Jurkat, Clone E6-1 (cell line): ENCODE results near the gene BAIAP2.

Experiments used
- DNase-seq: peaks from one replicate; pipeline ENCODE4 v3.0.0-alpha.2; 2011; ENCODE audit warnings: low read depth, low spot score
- H3K4me3 ChIP-seq: 2 replicates; pipeline ENCODE4 v1.5.1; 2011; ENCODE audit warnings: mild to moderate bottlenecking, low read length, control low read depth, moderate library complexity

BAIAP2 gene

DNA sequence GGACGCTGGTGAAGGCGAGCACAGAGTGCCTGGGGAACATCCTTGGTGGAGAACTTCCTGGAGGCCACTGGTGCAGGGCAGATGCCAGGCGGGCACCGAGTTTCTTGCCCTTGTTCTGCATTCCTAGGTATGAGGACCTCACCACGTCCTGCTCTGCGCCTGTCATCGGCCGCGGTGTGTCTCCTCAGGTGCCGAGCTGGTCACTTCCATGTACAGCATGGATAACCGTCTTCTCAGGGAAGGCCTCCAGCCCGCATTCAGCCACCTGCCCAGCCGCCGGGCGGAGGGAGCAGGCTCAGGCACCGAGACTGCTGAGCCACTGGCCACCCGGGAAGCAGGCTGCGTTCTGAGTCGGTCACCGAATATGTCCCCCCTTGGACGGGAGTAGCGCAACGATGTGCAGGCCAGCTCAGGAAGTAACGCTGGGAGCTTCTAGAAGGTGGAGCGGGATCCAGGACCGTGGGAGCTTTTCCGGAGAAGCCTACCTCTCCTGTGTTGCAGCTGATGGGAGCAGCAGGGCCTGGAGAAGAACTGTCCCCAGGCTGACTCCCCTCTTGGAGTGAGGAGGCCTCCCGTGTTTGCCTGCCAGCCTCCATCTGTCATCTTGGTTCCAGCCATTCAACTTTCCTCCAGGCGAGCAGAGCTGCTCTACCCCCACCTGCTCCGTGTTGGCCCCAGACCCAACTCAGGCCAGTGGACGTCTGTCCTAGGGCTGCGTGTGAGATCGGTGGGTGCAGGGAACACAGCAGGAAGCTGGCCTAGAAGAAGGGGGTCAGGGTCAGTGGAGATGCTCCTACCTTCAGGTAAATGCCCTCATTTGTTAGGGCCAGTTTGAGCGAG, 2.1 kb upstream of the BAIAP2 start:
- no peak overlapping the region for H3K4me3 ChIP-seq
- no peak for DNase-seq

DNA sequence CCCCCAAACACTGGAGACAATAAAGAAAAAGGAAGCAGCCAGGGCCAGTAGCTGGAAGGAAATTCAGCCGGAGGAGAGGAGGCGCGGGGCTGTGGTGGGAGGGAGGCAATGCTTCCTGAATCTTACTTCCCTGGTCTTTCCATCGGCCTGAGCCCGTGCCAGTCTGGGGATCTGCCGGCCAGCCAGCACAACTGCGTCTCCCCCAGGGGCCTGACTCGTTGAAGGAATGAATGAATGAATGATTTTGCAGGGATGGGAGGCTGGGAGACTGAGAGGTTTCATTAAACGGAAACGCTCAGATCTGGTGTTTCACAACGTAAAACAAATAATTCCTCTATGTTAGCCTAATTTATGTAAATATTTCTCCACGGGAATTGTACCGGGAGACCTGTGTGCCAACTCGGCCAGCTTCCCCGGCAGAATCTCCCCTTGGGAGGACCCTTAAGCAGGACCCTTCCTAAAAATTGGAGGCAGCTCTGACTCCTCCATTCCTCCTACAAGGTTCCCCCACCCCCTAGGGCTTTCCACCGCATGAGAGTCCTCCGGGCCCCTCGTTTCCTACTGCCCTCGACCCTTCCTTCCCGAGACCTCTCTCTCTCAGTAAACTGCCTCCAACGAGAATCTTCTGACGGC, 1.3 kb upstream of the BAIAP2 start:
- DNase-seq = no peak
- H3K4me3 ChIP-seq = peak overlapping the region; percentile 59

DNA sequence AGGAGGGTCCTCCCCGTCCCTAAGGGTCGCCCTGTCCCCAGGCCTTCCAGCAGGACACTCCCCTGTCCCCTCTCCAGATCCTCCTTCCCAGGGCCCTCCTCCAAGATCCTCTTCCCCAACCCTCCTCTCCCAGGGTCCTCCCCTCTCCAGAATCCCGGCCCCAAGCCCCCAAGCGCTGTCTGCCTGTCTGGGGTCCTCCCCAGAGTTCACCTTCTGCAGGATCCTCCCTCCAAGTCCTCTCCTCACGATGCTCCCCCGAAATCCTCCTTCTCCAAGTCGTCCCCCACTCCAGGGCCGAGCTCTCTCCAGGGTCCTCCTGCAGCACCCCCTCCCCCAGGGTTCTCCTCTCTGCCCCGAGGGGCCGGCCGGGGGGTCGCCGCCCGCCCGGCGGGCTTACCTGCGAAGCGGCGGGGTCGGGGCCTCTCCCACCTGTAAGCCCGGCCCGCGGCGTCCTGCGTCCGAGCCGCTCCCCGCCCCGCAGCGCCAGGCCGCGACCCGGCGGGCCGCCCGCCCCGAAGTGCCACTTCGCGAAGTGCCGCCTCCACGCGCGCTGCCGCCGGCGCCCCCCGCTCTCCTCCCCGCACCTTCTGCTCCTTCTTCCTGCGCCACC, 678 bp upstream of the BAIAP2 start:
- DNase-seq = no peak
- H3K4me3 ChIP-seq = peak overlapping the region; percentile 59

DNA sequence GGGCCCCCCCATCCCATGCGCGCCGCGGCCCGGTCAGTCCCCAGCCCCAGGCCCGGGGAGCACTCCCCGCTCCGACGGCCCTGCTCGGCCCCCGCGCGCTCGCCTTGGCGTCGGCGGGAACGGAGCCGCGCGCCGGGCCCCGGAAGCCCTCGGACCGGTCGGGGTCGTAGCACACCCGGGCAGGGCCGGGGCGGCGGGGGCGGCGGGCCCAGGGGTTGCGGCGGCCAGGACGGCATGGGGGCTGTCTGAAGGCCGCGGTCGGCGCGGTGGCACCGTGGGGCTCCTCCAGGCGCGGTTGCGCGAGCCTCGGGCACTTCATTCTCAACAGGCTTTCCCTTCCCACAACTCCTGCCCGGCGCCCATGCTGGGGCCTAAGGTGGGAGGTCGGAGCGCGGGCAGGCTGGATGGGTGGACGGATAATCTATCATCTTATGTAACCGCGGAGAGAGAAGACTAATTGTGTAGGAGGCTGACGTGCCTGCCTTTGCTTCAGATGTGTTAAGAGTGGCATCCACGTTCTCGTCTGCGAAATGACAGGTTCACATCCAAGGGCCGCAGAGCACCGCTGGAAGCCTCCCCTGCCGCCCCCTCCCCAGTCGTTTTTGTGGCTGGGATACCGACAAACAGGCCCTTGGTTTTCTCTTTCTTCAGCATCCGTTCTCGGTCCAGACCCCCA, 708 bp downstream of the BAIAP2 start:
- H3K4me3 ChIP-seq = no peak overlapping the region
- DNase-seq = no peak

DNA sequence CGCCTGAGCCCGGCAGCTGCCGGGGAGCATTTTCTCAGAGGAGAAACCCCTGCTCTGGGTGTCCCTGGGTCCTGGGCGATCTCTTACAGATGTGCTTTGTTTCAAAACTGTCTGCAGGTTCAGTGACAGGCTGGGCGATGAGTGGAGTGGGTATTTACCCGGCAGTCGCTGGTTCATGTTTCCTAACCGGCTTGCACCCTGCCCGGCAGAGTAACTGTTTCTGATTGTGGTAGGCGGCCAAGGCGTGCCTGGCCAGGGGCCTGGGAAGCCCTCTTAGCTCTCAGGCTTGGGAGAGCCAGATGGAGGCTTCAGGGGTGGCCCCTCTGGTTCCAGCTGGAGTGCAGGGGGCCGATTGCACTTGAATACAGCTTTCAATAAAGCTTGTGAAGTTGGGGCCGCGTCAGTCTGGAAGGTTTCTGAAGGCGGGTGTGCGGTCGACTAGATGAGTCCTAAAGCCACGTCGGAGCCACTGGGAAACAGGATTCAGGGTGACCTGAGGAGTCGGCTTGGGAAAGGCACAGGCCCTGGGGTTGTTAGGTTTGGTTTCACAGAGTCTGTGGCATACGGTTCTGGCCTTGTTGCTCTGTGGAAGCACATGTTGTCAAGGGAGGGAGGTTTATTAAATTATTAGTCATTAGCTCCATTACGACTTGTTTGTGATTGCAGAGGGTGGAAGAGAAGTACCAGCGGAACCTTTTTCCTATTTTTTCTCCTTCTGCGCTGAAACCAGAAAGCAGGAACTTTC, 1.4 kb downstream of the BAIAP2 start:
- no peak for DNase-seq
- no peak overlapping the region for H3K4me3 ChIP-seq

DNA sequence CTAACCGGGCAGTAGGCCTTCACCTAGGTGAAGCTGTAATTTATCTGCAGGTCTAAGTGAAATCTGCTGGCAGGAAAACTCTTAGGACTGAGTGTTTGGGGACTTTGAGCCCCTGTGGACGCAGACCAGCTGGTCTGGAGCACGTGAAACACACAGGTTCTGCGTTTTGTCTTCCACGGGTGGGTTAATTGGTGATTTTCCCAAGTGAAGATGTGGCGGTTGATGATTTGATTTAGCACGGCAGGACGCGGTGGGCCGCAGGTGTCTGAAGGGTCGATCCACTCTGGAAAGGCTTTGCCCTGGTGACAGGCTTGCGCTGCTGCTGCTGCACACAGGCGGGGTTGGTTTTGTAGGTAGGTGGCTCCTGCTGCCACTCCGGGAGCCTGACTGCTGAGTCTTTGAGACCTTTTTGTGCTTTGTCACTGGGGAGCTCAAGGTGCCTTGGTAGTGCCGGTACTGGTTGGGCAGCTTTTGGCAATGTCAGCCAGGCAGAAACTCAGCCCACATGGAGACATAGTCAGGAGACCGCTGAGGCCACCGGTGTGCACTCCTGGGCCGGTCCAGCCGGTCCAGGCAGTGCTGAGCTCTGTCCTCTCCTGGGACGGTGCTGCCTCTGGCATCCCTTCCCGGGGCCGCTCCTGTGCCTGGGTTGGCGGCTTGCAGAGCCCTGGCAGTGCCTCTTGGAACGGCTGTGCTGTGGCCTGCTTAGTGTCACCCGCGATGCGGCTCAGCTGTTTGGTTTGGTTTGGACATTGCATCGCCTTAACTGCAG, 2.3 kb downstream of the BAIAP2 start:
- no peak overlapping the region for H3K4me3 ChIP-seq
- no peak for DNase-seq

DNA sequence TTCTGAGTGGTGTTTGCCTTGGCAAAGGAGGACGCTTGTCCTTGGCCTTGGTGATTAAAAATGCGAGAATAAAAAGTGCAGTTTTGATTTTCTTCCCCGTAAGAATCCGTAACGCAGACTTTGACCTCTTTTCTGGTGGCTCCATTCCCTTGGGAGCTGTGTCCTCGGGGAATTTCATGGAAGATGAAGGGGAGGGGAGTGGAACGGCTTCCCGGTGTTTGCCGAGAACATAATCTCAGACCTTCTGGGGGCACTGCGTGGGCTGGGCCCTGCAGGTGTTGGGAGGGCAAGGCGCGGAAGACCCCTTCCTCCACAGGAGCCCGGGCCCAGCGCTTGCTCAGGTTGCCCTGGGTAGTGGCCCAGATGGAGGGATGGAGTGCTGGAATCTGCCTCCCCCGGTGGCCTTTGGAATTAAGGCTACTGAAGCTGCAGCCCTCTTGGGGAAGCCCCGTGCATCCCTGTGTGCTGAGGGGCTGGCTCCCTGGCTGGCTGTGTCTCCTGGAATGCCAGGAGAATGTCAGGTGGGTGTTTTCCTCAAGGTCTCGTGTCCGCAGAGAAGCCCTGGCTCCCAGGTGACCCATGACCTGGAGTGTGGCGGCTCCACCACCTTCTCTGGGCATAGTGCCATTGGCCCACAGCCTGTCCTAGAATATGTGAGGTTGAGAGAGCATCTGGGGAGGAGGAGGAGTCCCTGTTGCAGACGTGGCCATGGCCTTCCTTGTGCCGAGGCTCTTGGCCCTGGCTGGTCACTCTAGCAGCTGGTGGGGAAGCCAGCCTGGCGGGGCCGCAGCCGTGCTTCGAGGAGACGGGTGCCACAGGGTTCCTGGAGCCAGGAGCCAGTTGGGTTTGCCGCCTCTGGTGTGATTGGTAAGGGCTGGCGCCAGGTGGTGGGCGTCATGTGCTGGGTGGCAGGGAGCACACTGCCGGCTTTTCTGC, 3.1 kb downstream of the BAIAP2 start:
- DNase-seq = no peak
- H3K4me3 ChIP-seq = no peak overlapping the region

DNA sequence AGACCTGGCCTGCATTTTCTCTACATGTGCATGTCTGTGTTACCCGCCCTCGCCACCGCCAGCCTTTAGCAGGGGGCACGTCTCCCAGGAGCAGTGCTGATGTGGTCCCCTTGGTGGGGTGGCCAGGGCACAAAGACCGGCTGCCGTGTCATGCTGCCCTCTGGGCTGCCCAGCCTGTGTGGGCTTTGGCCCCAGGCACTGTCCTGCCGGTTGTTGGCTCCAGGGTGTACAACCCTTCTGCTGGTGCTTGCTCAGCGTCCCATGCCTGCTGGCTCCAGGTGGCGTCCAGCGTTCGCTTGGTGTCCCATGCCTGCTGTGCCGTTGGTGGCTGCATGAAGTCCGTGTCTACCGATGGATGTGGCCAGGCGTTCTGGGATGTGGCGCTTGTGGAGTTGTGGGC, 4.1 kb downstream of the BAIAP2 start:
- H3K4me3 ChIP-seq = no peak overlapping the region
- DNase-seq = no peak

DNA sequence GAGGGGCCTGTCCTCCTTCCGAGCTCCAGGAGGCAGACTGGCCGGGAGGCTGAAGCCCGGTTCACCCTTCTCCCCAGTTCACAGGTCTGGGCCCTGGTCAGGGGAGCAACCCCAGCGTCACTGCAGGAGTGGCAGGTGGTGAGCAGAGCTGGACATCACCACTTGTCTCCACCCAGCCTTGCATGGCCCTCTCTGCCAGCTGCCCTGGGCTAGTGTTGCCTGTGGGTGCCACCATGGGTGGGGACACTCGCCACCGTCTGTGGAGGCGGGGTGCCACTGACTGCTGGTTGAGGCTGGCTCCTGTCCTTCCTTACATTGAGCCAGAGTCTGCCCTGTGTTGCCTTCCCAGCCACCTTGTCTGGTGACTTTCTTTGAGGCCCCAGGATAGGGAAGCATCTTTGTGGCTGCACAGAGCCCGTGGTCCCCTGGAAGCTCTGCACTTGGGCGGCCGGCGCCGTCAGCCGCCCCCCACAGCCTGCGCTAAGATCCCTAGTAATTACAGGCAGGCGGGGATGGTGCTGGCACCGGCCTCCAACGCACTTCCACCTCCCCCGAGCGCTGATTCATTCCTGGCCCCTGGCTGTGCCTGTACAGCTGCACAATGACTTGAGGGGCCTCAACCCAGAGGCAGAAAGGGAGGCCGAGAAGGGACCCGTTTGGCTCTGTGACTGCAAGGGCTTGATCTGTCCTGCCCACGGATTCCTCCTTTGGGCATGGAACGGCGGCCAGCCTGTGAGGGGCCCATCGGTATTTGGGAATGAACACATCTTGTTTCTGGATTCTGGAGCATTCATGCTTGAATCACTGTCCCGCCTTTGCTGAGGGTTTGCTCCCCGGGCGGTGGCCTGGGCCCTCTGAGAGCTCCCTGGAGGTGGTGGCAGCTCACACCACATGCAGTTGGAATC, 5.2 kb downstream of the BAIAP2 start:
- no peak for DNase-seq
- H3K4me3 ChIP-seq = no peak overlapping the region

DNA sequence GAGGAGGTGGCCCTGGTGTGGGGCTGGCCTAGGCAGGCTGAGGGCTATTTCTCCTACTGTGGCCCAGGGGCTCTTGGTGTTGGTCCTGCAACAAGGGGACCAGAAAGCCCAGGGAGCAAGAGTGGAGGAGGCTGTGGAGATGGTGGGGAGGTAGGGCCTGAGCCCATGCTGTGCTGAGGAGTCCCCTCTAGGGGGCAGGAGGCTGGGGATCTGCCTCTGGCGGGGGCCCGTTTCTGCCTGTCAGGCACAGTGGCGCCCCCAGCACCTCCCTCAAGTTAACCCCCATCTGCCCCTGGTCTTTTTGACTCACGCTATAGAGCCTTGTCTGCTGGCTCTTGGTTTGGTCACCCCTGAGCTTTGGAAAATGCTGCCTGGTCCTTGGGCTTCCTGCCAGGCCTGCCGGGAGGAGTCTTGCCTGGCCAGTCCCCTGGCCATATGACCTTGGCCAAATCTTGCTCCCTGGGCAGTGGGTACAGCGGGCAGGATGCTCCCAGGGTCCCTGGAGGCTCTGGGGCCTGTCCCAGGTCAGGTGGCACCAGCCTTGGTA, 5.9 kb downstream of the BAIAP2 start:
- peak; percentile 21 for DNase-seq
- H3K4me3 ChIP-seq = no peak overlapping the region

DNA sequence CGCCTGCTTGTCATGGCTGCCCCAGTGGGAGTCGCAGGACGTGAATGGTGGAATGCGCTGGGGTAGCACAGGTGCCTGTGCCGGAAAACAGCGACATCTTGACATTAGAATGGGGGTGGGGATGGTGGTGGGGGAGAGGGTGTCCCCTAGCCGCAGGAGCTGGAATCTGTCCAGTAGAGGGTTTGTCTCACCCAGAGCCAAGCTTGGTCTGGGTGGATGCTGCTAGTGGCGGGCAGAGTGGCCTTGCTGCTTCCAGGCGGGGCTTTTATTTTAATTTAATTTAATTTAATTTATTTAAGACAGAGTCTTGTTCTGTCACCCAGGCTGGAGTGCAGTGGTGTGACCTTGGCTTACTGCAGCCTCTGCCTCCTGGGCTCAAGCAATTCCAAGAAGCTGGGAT, 7.7 kb downstream of the BAIAP2 start:
- no peak for DNase-seq
- H3K4me3 ChIP-seq = no peak overlapping the region

DNA sequence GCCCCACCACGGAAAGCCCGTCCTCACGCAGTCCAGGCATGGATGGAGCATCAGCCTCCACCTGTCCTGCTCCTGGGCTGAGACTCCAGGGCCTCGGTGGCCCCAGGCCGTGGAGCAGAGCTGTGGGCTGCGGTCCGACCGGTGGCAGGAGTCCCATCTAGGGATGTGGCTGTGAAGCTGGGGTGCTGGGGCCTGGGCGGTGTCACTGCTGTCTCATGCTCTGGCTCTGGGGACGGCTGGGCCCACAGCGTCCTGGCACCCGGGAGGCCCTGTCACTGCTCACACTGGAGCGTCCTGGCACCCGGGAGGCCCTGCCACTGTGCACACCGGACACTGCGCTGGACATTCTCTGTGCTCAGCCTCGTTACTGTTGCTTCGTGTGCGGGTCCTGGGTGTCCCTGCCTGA, 8.4 kb downstream of the BAIAP2 start:
- DNase-seq = no peak
- H3K4me3 ChIP-seq = no peak overlapping the region

DNA sequence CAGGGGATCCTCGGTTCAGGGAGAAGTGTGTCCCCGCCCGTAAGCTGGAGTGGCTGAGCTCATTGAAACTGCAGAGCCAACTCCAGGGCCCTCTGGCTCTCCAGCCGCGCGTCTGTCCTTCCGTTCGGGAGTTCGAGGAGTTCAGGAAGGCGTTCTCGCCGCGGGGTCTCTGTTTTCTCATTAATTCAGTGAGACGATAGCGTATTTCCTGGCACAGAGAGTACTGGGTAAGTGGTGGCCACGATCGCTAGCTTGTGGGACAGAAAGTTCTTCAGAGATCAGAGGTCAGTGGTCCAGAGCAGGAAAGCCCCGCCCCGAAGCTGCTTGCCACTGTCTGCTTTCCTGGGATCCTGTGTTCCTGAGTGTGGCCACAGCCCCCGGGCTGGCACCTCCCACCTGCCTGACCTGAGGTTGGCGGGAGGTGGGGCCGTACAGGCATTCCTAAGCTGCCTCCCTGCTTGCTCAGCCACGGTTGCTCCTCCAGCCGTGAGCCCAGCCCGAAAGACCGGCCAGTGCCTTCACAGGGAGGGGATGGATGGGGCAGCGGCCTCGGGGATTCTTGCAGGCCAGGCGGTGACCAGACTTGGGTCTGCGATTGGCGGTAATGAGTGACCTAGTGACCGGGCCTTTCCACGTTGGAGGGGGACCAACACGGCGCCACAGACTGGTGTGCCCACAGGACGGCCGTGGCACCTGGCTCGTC, 8.9 kb downstream of the BAIAP2 start:
- no peak for DNase-seq
- no peak overlapping the region for H3K4me3 ChIP-seq

DNA sequence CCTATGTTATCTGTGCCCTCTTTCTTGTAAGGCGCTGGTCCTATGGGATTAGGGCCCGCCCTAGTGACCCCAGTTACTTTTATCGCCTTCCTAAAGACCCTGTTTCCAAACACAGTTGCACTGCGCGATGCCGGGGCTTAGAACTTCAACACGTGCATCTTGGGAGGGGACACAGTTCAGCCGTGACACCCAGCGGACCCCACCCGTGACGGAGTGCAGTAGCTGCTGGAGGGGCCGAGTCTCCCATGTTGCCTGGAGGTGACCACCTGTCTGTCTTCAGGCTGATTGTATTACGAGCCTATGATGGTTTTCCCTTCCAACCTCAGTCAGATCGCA, 9.4 kb downstream of the BAIAP2 start:
- no peak overlapping the region for H3K4me3 ChIP-seq
- no peak for DNase-seq

DNA sequence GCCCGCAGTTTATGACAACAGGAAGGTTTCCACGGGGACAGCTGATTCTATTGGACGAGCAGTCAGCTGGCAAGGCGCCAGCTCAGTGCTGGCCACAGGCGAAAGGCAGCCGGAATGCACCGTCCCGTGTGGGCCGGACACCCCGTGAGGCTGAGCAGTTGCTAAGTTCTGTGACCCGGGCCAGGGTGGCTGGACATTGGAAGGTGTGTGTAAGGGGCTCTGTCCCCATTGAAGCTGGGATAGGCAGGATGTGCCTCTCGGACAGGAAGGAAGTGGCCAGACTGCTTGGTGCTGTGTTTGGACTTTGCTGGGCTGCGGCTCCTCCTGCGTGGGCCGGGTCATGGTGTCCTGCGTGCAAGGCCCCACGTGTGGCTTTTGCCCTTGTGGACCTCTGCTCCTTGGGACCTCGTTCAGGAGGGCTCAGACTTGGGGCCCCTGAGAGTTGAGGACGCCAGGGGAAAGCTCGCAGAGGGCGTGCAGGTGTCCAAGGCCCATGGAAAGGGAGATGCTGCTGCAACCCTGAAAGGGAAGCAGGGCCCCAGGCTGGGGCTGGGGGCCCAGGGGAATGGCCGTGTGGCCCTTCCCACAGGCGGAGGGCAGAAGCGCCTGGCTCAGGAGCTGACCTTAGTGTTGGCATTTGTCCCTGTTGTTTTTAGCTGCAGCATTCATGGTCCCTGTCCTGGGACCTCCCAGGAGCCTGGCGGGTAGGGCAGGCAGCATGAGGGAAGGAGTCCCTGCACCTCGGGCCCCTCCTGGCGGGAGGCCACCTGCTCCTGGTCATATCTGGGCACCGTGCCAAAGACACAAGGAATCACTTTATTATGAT, 10.0 kb downstream of the BAIAP2 start:
- DNase-seq = no peak

More for the DNA sequence above, 10.0 kb downstream of the BAIAP2 start:
- H3K4me3 ChIP-seq = no peak overlapping the region
